NCI-H524 (cell line): Measurements from ENCODE around the gene SETD1B.

Experiments
- DNase-seq, 2 experiments: peaks; one replicate each; lab custom pipeline; 2025; lab: John Stamatoyannopoulos, UW

The SETD1B gene

GRCh38 chr12:121807642-121808347 is 4.0 kb downstream of the SETD1B start:
- DNase-seq = no peak

- DNase-seq = no peak
Observed at GRCh38 chr12:121808623-121809022, 4.8 kb downstream of the SETD1B start.

GRCh38 chr12:121809712-121810116 is 5.9 kb downstream of the SETD1B start:
- DNase-seq = no peak

GRCh38 chr12:121810234-121810817 is 6.5 kb downstream of the SETD1B start:
- no peak for DNase-seq

GRCh38 chr12:121810833-121811433 is 7.1 kb downstream of the SETD1B start:
- DNase-seq = no peak

- peak in 1 of 2 experiments; percentile 48 for DNase-seq
Observed at GRCh38 chr12:121811434-121812319, 7.9 kb downstream of the SETD1B start.

- DNase-seq = no peak
Observed at GRCh38 chr12:121812320-121812871, 8.6 kb downstream of the SETD1B start.

- DNase-seq = no peak
Observed at GRCh38 chr12:121812921-121813896, 9.4 kb downstream of the SETD1B start.

GRCh38 chr12:121813951-121814350 is 10.1 kb downstream of the SETD1B start:
- no peak for DNase-seq

- DNase-seq = no peak
Observed at GRCh38 chr12:121814429-121815119, 10.8 kb downstream of the SETD1B start.

- DNase-seq = no peak
Observed at GRCh38 chr12:121815263-121815662, 11.5 kb downstream of the SETD1B start.

GRCh38 chr12:121816925-121817647 is 13.3 kb downstream of the SETD1B start:
- no peak for DNase-seq

GRCh38 chr12:121817648-121818043 is 13.8 kb downstream of the SETD1B start:
- DNase-seq = no peak

- no peak for DNase-seq
Observed at GRCh38 chr12:121819212-121819949, 15.6 kb downstream of the SETD1B start.

GRCh38 chr12:121820056-121820455 is 16.2 kb downstream of the SETD1B start:
- DNase-seq = no peak

GRCh38 chr12:121822393-121823100 is 18.7 kb downstream of the SETD1B start:
- no peak for DNase-seq

GRCh38 chr12:121823101-121823726 is 19.4 kb downstream of the SETD1B start:
- DNase-seq = no peak

GRCh38 chr12:121823727-121824115 is 19.9 kb downstream of the SETD1B start:
- no peak for DNase-seq
